Amniotic epithelial cell (primary cell): ENCODE data around the gene TMPRSS2.

Experiments
- DNase-seq: peaks from one replicate; pipeline ENCODE4 v3.0.0-alpha.2; 2010; ENCODE audit warnings: low read depth

TMPRSS2 gene

DNA sequence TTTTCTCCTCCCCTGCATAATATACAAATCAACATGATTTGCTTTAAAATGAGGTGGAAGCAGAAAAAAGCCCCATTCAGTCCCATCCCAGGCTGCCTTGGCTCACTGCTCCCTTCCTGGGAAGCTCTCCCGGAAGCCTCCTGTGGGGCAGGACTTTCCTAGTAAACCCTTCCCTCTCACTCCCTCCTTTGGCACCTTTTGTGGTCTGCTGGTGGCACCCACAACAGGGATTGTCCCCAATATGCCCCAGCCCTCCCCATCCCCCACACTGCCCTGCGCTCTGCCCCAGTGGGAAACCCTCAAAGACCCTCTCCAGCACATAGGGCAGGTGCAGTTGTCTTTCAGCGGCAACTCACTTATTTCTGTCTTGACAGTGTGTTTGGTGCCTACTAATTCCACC, 1.8 kb upstream of the TMPRSS2 start:
- DNase-seq, result no peak

- no peak for DNase-seq
Observed at GRCh38 chr21:41509145-41509496, 1.2 kb upstream of the TMPRSS2 start.

- DNase-seq, result no peak
Observed at GRCh38 chr21:41508415-41509144, 622 bp upstream of the TMPRSS2 start.

GRCh38 chr21:41506611-41507520, 1.1 kb downstream of the TMPRSS2 start:
- no peak for DNase-seq

DNA sequence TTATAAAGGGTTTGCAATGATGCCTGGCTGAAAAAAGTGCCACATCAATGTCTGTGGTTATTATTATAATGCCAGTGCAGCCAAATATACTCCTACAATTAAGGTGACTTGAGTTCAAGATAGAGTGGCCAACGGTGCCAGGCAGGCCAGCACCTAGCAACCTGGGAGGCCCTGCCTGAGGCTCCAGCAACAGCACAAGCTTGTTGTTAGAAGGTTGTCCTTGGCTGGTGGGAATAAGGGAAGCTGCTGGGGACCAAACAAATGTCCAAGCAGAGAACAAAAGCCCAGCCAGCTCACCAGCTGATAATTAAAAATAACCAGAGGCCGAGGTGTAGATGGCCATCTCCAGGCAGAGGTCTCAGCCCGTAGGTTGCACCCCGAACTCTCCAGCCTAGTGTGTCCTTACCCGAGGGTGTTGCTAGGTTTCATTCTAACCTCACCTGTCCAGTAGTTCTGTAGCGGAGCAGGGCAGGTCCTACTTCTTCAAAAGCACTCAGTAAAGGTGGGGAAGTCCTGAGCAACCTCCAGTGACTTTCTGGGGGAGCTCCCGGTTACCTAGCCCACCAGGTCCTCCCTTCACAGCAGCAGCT, 1.9 kb downstream of the TMPRSS2 start:
- no peak for DNase-seq

- DNase-seq, result no peak
Observed at GRCh38 chr21:41504030-41504429, 3.9 kb downstream of the TMPRSS2 start.

GRCh38 chr21:41503331-41503730, 4.6 kb downstream of the TMPRSS2 start:
- DNase-seq, result no peak

DNA sequence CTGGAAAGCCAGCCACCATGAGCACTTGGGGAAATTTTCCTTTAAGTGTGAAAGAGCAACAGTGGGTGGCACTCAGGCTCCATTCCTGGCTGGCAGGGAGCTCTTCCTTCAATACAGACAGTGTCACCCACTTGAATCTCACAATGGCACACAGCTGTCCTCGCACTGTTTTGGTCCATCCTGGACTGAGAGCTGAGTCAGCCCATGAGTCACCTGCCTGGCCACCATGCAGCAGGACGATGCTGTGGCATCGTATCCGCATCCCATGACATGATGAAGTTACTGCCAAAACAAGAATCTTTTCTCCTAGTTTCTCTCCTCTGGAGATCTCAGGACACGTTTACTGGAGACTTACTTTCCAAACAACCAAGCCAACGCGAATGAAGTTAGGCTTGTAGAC, 6.0 kb downstream of the TMPRSS2 start:
- no peak for DNase-seq

DNA sequence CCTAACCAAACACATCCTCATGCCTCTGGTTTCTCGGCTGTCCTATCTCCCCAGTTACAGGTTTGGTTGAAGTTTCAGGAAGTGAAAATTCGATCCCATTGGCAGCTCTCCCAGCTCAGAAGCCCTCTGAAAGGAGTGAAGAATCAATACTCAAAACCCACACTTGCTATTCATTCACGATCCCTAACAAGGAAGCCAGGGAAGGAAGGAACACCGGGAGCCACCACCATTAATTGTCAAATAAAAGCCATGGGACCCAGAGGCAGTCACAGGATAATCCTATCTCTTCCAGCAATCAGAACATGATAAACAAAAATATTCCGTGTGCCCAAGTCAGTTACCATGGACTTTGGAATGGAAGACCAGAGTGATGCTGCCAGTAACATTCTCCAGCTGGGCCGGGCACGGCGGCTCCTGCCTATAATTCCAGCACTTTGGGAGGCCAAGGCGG, 7.0 kb downstream of the TMPRSS2 start:
- no peak for DNase-seq

DNA sequence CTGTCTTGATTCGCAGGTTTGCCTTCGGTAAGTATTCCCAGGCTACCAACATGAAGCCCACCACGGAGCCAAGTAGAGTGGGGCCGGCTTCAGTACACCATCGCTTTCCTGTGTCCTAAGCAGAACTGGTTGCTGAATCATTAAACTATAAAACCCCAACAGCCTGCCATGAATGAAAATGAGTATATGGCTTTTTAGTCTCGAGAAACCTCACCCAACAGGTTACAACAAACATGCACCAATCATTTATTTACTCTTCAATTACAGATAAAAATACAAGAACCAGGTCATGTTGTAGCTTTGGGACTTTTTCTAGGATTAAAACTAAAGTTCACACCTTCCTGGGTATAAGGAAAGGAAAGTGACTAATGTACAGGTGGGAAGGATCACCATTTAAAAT, 7.6 kb downstream of the TMPRSS2 start:
- DNase-seq, result no peak

- DNase-seq, result no peak
Observed at GRCh38 chr21:41499920-41500319, 8.0 kb downstream of the TMPRSS2 start.

DNA sequence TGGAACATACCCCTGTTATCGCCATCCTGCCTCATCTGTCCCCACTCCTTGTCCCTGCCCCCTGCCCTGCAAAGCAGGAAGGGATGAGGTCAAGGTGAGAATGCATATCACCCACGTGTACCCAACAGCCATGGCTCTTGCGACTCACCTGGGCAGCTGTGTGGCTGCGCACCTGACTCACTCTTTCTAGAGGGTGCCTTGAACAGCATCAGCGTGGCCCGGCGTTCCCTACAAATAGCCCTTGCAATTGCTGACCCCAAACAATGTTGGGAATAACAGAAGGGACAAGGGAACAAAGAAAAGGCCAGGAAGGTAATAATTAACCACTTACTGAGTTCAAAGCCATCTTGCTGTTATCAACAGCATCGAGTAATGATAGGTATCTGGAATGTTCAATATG, 10.2 kb downstream of the TMPRSS2 start:
- no peak for DNase-seq

- no peak for DNase-seq
Observed at GRCh38 chr21:41497008-41497407, 10.9 kb downstream of the TMPRSS2 start.

GRCh38 chr21:41494242-41494641, 13.7 kb downstream of the TMPRSS2 start:
- DNase-seq, result no peak

- no peak for DNase-seq
Observed at GRCh38 chr21:41491412-41491811, 16.5 kb downstream of the TMPRSS2 start.

DNA sequence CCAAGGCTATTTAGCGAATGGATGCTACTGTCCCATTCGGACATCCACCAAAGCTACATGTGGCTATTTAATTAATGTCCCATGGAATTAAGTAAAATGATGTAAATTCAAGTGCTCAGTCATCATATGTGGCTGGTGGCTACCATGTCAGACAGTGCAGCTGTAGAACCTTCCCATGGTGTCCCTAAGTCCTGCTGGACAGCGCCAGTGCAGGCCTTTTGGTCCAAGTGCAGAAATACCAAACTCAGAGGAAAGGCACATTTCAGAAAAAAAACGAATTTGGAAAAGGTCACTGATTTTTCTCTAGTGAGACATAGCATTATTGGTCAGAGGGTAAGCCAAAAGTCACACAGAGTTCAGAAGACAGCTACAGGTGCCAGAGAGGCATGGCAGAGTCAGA, 17.6 kb downstream of the TMPRSS2 start:
- DNase-seq, result no peak

- no peak for DNase-seq
Observed at GRCh38 chr21:41489329-41489728, 18.6 kb downstream of the TMPRSS2 start.

- DNase-seq, result no peak
Observed at GRCh38 chr21:41488080-41488479, 19.9 kb downstream of the TMPRSS2 start.

GRCh38 chr21:41487082-41487481, 20.9 kb downstream of the TMPRSS2 start:
- DNase-seq, result no peak

GRCh38 chr21:41483973-41484372, 24.0 kb downstream of the TMPRSS2 start:
- DNase-seq, result no peak

- DNase-seq, result peak; percentile 29
Observed at GRCh38 chr21:41483415-41483814, 24.5 kb downstream of the TMPRSS2 start.

GRCh38 chr21:41482980-41483379, 25.0 kb downstream of the TMPRSS2 start:
- no peak for DNase-seq

- peak; percentile 95 for DNase-seq
Observed at GRCh38 chr21:41482301-41482700, 25.7 kb downstream of the TMPRSS2 start.
